Fibroblast of lung (primary cell): ENCODE results near the gene XPR1.

Experiments used
- CTCF ChIP-seq, 2 donors: IDR thresholded peaks in 1 of 2; conservative IDR thresholded peaks in 1 of 2; 1 replicate in 1 of 2; 2 replicates in 1 of 2; pipeline ENCODE4 v1.5.1; 2011 to 2012; ENCODE audit warnings: low read length in 2 of 2, control low read depth in 1 of 2, inconsistent platforms in 1 of 2, low read depth in 1 of 2, mild to moderate bottlenecking in 1 of 2
- EZH2 ChIP-seq: IDR thresholded peaks from 2 replicates; pipeline ENCODE4 v1.5.1; 2012; ENCODE audit warnings: low read length, control low read depth, mild to moderate bottlenecking; ENCODE audit errors: missing control alignments

DNA sequence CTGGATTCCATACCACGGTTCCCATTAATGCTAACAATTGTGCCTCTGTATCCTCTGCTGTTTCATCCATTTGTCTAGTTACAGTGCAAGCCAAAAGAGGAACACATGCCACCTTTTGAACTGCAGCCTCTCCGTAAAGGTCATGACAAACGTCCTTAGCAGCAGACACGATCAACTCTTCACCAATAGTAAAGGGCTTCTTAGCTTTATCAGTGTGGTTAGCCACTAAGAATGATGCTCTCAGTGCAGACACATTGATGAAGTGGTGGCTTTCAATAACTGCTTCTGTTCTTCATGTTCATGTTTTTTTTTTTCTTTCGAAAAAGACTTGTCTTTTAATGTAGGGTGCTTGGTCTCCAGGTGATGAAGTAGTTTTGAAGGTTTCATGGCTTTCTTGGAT lies 14.3 kb downstream of the XPR1 start:
- no peak for TF ChIP-seq CTCF (conservative IDR thresholded peaks at IDR 0.05 in 1 of 2, IDR thresholded peaks at IDR 0.05 in 1 of 2; ENCODE audit: low read depth in 1 of 2, low read length in 2 of 2)
- no peak for TF ChIP-seq EZH2
